GM23248 (cell line): Measurements from ENCODE around the gene ACAT2. TPM values are rescaled to one million over a fixed set of nuclear protein-coding genes. Genes with fewer than 3 reads are reported as not detected.
"Not testable (repeated sequence)": the region's sequence is repeated elsewhere in the genome, so short reads cannot be mapped to it uniquely, and the experiment has no call there.

ENCODE experiments used
- DNase-seq: peaks from one replicate; pipeline ENCODE4 v3.0.0-alpha.2; 2015
- H2AFZ ChIP-seq: fragments of 200-600 bp; sonication (generic); 2 replicates; pipeline ENCODE4 v1.6.1; 2016; ENCODE audit warnings: antibody characterized with exemption
- H3F3A ChIP-seq: fragments of 200-600 bp; sonication (generic); 2 replicates; pipeline ENCODE4 v1.6.1; 2016; ENCODE audit warnings: mild to moderate bottlenecking, antibody characterized with exemption, mixed run types; ENCODE audit not compliant: insufficient read depth
- H3K27ac ChIP-seq: fragments of 200-600 bp; sonication (generic); 2 replicates; pipeline ENCODE4 v1.5.1; 2016; ENCODE audit warnings: mild to moderate bottlenecking
- H3K27me3 ChIP-seq: fragments of 200-600 bp; sonication (generic); replicated peaks from 2 replicates; pipeline ENCODE4 v1.6.1; 2016; ENCODE audit warnings: mild to moderate bottlenecking; ENCODE audit not compliant: insufficient read depth
- H3K36me3 ChIP-seq: fragments of 200-600 bp; sonication (generic); 2 replicates; pipeline ENCODE4 v1.6.1; 2016; ENCODE audit warnings: low read depth, mild to moderate bottlenecking
- H3K4me1 ChIP-seq: fragments of 200-600 bp; sonication (generic); 2 replicates; pipeline ENCODE4 v1.6.1; 2016; ENCODE audit warnings: mild to moderate bottlenecking; ENCODE audit not compliant: insufficient read depth
- H3K4me2 ChIP-seq: fragments of 200-600 bp; sonication (generic); one replicate; pipeline ENCODE4 v1.6.1; 2016; ENCODE audit warnings: mild to moderate bottlenecking; ENCODE audit not compliant: unreplicated experiment
- H3K4me3 ChIP-seq: fragments of 200-600 bp; sonication (generic); 2 replicates; pipeline ENCODE4 v1.5.1; 2016; ENCODE audit warnings: mild to moderate bottlenecking
- H3K79me2 ChIP-seq: fragments of 200-600 bp; sonication (generic); 2 replicates; pipeline ENCODE4 v1.6.1; 2016; ENCODE audit warnings: mild to moderate bottlenecking; ENCODE audit not compliant: insufficient read depth
- H3K9ac ChIP-seq: fragments of 200-600 bp; sonication (generic); 2 replicates; pipeline ENCODE4 v1.6.1; 2016; ENCODE audit warnings: mild to moderate bottlenecking
- H3K9me2 ChIP-seq: fragments of 200-600 bp; sonication (generic); 2 replicates; pipeline ENCODE4 v1.6.1; 2016; ENCODE audit warnings: mixed run types, mild to moderate bottlenecking, moderate library complexity; ENCODE audit not compliant: insufficient read depth
- H3K9me3 ChIP-seq: fragments of 200-600 bp; sonication (generic); one replicate; pipeline ENCODE4 v1.6.1; 2017; ENCODE audit warnings: low read depth
- H4K20me1 ChIP-seq: fragments of 200-600 bp; sonication (generic); 2 replicates; pipeline ENCODE4 v1.6.0; 2016; ENCODE audit not compliant: insufficient read depth
- EZH2 ChIP-seq: fragments of 200-600 bp; sonication (generic); IDR thresholded peaks from 2 replicates; pipeline ENCODE4 v1.6.1; 2018; ENCODE audit warnings: antibody characterized with exemption, mild to moderate bottlenecking; ENCODE audit not compliant: insufficient read depth, poor library complexity, severe bottlenecking
- EZH2phosphoT487 ChIP-seq: fragments of 200-600 bp; sonication (generic); IDR thresholded peaks from 2 replicates; pipeline ENCODE4 v1.6.1; 2018; ENCODE audit warnings: antibody characterized with exemption, moderate library complexity, mild to moderate bottlenecking, low read depth; ENCODE audit not compliant: insufficient read depth
- WGBS, 2 experiments: methylation state at CpG; one replicate each; pipeline ENCODE4 v1.1.6; 2015 to 2017; ENCODE audit warnings: low lambda C conversion rate in 2 of 2, low coverage in 1 of 2; ENCODE audit errors: missing lambda C conversion rate in 2 of 2; 5-methylcytosine and 5-hydroxymethylcytosine counted together
- in situ Hi-C: fragments of 300-500 bp; cut with MboI; formaldehyde crosslinking; loops from 2 replicates; pipeline ENCODE4 v1.15.0; 2020
- polyA plus RNA-seq: library from polyadenylated mRNA; unstranded; fragments of >200 nt; fragmentation: Nextera tagmentation; extraction: Ambion mirVana; gene quantifications from 2 replicates; pipeline ENCODE4 v1.2.1, GENCODE V29; 2016
- total RNA-seq: library from RNA; depleted of rRNA; stranded (reverse); fragments of >200 nt; shearing (Covaris generic); gene quantifications from 2 replicates; pipeline ENCODE4 v1.2.3, GENCODE V29; 2014

The ACAT2 gene
- total and polyA plus RNA-seq, 2 experiments from 2014 or later = 10.5 to 18.9 TPM

GRCh38 chr6:159724778-159725177 is 37.1 kb upstream of the ACAT2 start:
- WGBS, 2 experiments = 90 to 92% methylated on average over 4 of the region's 4 CpGs
- no peaks in the 10 kb centered on the region for H3K36me3 ChIP-seq
- H3K9ac ChIP-seq = no peak overlapping the region
- no peaks in the 10 kb centered on the region for H3K27me3 ChIP-seq
- no peaks in the 10 kb centered on the region; the same call in 1 of the 2 replicates for H4K20me1 ChIP-seq
- H3K27ac ChIP-seq = no peak overlapping the region
- no peak overlapping the region for H3K4me2 ChIP-seq
- in situ Hi-C loops = no loop called here
- no peak overlapping the region for H3K4me3 ChIP-seq
- no peaks in the 10 kb centered on the region for H3K9me2 ChIP-seq
- no peaks in the 10 kb centered on the region for H3K9me3 ChIP-seq
- no peak for DNase-seq
- peaks cover 17% of the 10 kb centered on the region for H3K4me1 ChIP-seq
- TF ChIP-seq EZH2phosphoT487 = no peak
- no peak for TF ChIP-seq EZH2
- no peak overlapping the region for H2AFZ ChIP-seq
- peaks cover 87% of the 10 kb centered on the region for H3K79me2 ChIP-seq
- H3F3A ChIP-seq = peaks cover 18% of the 10 kb centered on the region

GRCh38 chr6:159725208-159725607 is 36.6 kb upstream of the ACAT2 start:
- H3K9ac ChIP-seq, H4K20me1 ChIP-seq, H3K27me3 ChIP-seq, H3K4me3 ChIP-seq, in situ Hi-C loops, DNase-seq, H3K27ac ChIP-seq, H3K36me3 ChIP-seq, H3K9me3 ChIP-seq, H2AFZ ChIP-seq, H3K9me2 ChIP-seq, H3K4me2 ChIP-seq: not testable (repeated sequence)
- H3K4me1 ChIP-seq = peaks cover 21% of the 10 kb centered on the region
- H3F3A ChIP-seq = peaks cover 22% of the 10 kb centered on the region
- WGBS, 2 experiments = 96 to 99% methylated on average over 3 of the region's 3 CpGs
- H3K79me2 ChIP-seq = peaks cover 90% of the 10 kb centered on the region

GRCh38 chr6:159726255-159726917 is 35.5 kb upstream of the ACAT2 start:
- Histone ChIP-seq H3K79me2 (peaks cover 92% of the 10 kb centered on the region), H3K9me3 (no peaks in the 10 kb centered on the region), H3K4me3 (peak overlapping the region; percentile 88), H3K27ac (peak overlapping the region; percentile 96), H3K4me2 (peak overlapping the region; percentile 93), H3K27me3 (no peaks in the 10 kb centered on the region), H4K20me1 (no peaks in the 10 kb centered on the region; the same call in 1 of the 2 replicates), H3K36me3 (no peaks in the 10 kb centered on the region), H3K4me1 (peaks cover 25% of the 10 kb centered on the region), H3K9ac (peak overlapping the region; percentile 89), H3F3A (peaks cover 26% of the 10 kb centered on the region), H2AFZ (peak overlapping the region; percentile 90), H3K9me2 (no peaks in the 10 kb centered on the region)
- WGBS, 2 experiments = 4 to 8% methylated on average over 30 of the region's 30 CpGs
- DNase-seq = no peak
- no peak for TF ChIP-seq EZH2
- TF ChIP-seq EZH2phosphoT487 = no peak
- in situ Hi-C loops = no loop called here

- no peak for TF ChIP-seq EZH2
- TF ChIP-seq EZH2phosphoT487 = no peak
- Histone ChIP-seq H3K36me3 (no peaks in the 10 kb centered on the region; the same call in 1 of the 2 replicates), H3K27me3 (no peaks in the 10 kb centered on the region), H3K9me3 (no peaks in the 10 kb centered on the region), H3K4me3 (peak within 1 kb of the TSS; percentile 88), H3F3A (peaks cover 26% of the 10 kb centered on the region), H3K4me1 (peaks cover 25% of the 10 kb centered on the region), H3K4me2 (peak within 1 kb of the TSS; percentile 93), H2AFZ (peak within 1 kb of the TSS; percentile 90), H4K20me1 (no peaks in the 10 kb centered on the region; the same call in 1 of the 2 replicates), H3K9ac (peak within 1 kb of the TSS; percentile 89), H3K79me2 (peaks cover 92% of the 10 kb centered on the region), H3K27ac (peak within 1 kb of the TSS; percentile 96), H3K9me2 (no peaks in the 10 kb centered on the region)
- peak; percentile 95 for DNase-seq
- WGBS, 2 experiments = 1 to 2% methylated on average over 48 to 78 of the region's 93 CpGs
- in situ Hi-C loops = no loop called here
These were observed 34.7 kb upstream of the ACAT2 start, which contains the start of gene WTAP for GRCh38 chr6:159726918-159727716. TSS of gene WTAP (plus strand) at chr6:159727506. CDS start at chr6:159736266, 8,760 bp downstream.
